ENCODE data around the gene NTHL1.

The NTHL1 gene

DNA sequence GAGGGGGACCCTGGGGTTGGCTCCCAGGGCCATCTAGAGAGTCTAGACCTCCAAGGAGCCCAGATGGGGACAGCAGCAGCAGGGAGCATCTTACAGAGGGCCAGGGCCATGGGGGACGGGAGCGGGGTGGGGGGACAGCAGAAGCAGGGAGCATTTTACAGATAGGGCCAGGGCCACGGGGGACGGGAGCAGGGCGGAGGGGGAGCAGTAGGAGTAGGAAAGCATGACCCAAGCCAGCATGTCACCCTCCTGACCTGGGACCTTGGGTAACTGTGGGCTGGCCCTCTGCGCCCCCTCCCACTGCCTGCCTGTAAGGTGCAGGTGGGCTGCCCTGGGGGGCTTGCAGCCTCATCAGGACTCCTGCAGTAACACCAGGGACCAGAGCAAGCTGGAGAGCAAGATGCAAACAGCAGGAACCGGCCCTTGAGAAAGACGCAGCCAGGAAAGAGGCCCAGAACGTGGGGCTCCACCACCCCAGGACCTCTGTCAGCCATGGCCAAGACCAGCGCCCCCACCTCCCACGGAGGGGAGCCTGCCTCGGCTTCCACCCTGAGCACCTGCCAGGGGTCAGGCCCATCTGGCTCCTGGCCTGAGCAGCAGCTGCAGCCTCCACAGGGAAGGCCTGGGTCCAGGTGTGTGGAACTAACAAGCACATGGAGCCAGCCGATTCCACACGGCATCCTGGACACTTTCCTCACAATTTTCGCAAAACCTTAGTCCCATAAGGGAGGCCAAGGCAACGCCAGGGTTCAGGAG is 40.4 kb downstream of the NTHL1 start:
- ATAC-seq, result no peak
- TF ChIP-seq TCF4 (CRISPR knock-in tag; IDR thresholded peaks at IDR 0.05; ENCODE audit: borderline replicate concordance) (no peak), ISL1 (CRISPR knock-in tag; IDR thresholded peaks at IDR 0.05) (no peak), ZNF8 (CRISPR knock-in tag; IDR thresholded peaks at IDR 0.05) (no peak), ZNF565 (CRISPR knock-in tag; conservative IDR thresholded peaks at IDR 0.05; ENCODE audit: low read depth) (no peak), RARB (CRISPR knock-in tag; IDR thresholded peaks at IDR 0.05) (no peak), ZFP30 (CRISPR knock-in tag; IDR thresholded peaks at IDR 0.05) (no peak), BACH2 (CRISPR knock-in tag; IDR thresholded peaks at IDR 0.05; ENCODE audit: borderline replicate concordance) (no peak), ARNTL (CRISPR knock-in tag; IDR thresholded peaks at IDR 0.05; ENCODE audit: borderline replicate concordance, low read depth) (no peak), CSDC2 (CRISPR knock-in tag; IDR thresholded peaks at IDR 0.05) (no peak), GLIS3 (CRISPR knock-in tag; IDR thresholded peaks at IDR 0.05) (no peak), PPARA (CRISPR knock-in tag; IDR thresholded peaks at IDR 0.05; ENCODE audit: borderline replicate concordance) (no peak)
- TF ChIP-seq, protein P1, sequence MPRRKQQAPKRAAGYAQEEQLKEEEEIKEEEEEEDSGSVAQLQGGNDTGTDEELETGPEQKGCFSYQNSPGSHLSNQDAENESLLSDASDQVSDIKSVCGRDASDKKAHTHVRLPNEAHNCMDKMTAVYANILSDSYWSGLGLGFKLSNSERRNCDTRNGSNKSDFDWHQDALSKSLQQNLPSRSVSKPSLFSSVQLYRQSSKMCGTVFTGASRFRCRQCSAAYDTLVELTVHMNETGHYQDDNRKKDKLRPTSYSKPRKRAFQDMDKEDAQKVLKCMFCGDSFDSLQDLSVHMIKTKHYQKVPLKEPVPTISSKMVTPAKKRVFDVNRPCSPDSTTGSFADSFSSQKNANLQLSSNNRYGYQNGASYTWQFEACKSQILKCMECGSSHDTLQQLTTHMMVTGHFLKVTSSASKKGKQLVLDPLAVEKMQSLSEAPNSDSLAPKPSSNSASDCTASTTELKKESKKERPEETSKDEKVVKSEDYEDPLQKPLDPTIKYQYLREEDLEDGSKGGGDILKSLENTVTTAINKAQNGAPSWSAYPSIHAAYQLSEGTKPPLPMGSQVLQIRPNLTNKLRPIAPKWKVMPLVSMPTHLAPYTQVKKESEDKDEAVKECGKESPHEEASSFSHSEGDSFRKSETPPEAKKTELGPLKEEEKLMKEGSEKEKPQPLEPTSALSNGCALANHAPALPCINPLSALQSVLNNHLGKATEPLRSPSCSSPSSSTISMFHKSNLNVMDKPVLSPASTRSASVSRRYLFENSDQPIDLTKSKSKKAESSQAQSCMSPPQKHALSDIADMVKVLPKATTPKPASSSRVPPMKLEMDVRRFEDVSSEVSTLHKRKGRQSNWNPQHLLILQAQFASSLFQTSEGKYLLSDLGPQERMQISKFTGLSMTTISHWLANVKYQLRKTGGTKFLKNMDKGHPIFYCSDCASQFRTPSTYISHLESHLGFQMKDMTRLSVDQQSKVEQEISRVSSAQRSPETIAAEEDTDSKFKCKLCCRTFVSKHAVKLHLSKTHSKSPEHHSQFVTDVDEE (CRISPR knock-in tag; IDR thresholded peaks at IDR 0.05), result no peak
- TF ChIP-seq, protein P2, sequence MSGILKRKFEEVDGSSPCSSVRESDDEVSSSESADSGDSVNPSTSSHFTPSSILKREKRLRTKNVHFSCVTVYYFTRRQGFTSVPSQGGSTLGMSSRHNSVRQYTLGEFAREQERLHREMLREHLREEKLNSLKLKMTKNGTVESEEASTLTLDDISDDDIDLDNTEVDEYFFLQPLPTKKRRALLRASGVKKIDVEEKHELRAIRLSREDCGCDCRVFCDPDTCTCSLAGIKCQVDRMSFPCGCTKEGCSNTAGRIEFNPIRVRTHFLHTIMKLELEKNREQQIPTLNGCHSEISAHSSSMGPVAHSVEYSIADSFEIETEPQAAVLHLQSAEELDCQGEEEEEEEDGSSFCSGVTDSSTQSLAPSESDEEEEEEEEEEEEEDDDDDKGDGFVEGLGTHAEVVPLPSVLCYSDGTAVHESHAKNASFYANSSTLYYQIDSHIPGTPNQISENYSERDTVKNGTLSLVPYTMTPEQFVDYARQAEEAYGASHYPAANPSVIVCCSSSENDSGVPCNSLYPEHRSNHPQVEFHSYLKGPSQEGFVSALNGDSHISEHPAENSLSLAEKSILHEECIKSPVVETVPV (CRISPR knock-in tag; IDR thresholded peaks at IDR 0.05), result no peak
- TF ChIP-seq, protein P3, sequence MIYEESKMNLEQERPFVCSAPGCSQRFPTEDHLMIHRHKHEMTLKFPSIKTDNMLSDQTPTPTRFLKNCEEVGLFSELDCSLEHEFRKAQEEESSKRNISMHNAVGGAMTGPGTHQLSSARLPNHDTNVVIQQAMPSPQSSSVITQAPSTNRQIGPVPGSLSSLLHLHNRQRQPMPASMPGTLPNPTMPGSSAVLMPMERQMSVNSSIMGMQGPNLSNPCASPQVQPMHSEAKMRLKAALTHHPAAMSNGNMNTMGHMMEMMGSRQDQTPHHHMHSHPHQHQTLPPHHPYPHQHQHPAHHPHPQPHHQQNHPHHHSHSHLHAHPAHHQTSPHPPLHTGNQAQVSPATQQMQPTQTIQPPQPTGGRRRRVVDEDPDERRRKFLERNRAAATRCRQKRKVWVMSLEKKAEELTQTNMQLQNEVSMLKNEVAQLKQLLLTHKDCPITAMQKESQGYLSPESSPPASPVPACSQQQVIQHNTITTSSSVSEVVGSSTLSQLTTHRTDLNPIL (CRISPR knock-in tag; IDR thresholded peaks at IDR 0.05; ENCODE audit: low read depth), result no peak

DNA sequence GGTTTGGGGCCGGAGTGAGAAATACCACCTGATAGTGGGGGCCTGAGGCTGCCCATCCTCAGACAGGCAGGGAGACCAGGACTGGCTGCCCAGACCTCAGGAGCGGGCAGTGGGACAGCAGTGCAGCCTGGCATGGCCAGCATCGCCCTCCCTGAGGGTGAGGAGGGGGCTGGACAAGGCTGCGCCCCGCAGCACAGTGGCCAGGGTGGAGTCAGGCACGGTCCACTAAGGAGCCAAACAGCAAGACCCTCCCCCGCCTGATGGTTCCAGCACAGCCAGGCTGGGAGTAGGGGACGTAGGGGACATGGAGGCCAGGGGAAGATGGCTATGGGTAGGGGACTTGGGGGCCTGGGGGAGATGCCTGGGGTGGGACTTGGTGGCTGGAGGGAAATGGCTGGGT is 41.3 kb downstream of the NTHL1 start:
- TF ChIP-seq, protein P4, sequence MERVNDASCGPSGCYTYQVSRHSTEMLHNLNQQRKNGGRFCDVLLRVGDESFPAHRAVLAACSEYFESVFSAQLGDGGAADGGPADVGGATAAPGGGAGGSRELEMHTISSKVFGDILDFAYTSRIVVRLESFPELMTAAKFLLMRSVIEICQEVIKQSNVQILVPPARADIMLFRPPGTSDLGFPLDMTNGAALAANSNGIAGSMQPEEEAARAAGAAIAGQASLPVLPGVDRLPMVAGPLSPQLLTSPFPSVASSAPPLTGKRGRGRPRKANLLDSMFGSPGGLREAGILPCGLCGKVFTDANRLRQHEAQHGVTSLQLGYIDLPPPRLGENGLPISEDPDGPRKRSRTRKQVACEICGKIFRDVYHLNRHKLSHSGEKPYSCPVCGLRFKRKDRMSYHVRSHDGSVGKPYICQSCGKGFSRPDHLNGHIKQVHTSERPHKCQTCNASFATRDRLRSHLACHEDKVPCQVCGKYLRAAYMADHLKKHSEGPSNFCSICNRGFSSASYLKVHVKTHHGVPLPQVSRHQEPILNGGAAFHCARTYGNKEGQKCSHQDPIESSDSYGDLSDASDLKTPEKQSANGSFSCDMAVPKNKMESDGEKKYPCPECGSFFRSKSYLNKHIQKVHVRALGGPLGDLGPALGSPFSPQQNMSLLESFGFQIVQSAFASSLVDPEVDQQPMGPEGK (CRISPR knock-in tag; IDR thresholded peaks at IDR 0.05; ENCODE audit: borderline replicate concordance), result no peak
- TF ChIP-seq TOX (CRISPR knock-in tag; IDR thresholded peaks at IDR 0.05; ENCODE audit: borderline replicate concordance) (no peak), PPARA (CRISPR knock-in tag; IDR thresholded peaks at IDR 0.05; ENCODE audit: borderline replicate concordance) (no peak), ZC3H10 (CRISPR knock-in tag; IDR thresholded peaks at IDR 0.05) (no peak)
- ATAC-seq, result no peak

DNA sequence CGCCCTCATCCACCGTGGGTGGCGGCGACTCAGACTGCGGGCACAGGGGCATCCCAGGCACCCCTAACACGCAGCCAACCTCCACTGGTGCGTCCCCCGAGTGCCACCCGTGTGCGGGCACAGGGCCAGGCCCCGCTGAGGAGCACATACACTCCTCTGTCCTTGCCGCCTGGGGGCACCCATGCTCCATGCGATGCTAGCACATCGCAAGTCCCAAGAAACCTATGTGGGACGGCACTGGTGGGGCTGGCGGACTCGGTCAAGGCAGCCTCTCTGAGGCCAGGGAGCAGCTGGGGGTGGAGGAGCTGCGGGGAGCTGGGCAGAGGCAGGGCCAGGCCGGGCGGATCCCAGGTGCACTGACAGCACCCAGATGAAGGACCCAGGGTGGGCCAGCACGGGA is 42.0 kb downstream of the NTHL1 start:
- no peak for ATAC-seq
- TF ChIP-seq, protein P5, sequence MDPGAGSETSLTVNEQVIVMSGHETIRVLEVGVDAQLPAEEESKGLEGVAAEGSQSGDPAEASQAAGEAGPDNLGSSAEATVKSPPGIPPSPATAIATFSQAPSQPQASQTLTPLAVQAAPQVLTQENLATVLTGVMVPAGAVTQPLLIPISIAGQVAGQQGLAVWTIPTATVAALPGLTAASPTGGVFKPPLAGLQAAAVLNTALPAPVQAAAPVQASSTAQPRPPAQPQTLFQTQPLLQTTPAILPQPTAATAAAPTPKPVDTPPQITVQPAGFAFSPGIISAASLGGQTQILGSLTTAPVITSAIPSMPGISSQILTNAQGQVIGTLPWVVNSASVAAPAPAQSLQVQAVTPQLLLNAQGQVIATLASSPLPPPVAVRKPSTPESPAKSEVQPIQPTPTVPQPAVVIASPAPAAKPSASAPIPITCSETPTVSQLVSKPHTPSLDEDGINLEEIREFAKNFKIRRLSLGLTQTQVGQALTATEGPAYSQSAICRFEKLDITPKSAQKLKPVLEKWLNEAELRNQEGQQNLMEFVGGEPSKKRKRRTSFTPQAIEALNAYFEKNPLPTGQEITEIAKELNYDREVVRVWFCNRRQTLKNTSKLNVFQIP (CRISPR knock-in tag; IDR thresholded peaks at IDR 0.05; ENCODE audit: borderline replicate concordance, low read depth), result no peak
- TF ChIP-seq, protein P4 (CRISPR knock-in tag; IDR thresholded peaks at IDR 0.05; ENCODE audit: borderline replicate concordance), result no peak
- TF ChIP-seq ZFP30 (CRISPR knock-in tag; IDR thresholded peaks at IDR 0.05), result no peak
- no peak for TF ChIP-seq GLIS3 (CRISPR knock-in tag; IDR thresholded peaks at IDR 0.05)
- no peak for TF ChIP-seq PPARA (CRISPR knock-in tag; IDR thresholded peaks at IDR 0.05; ENCODE audit: borderline replicate concordance)
- no peak for TF ChIP-seq RARB (CRISPR knock-in tag; IDR thresholded peaks at IDR 0.05)
